Measurements from ENCODE around the gene COA4. TPM values are rescaled to one million over a fixed set of nuclear protein-coding genes. Genes with fewer than 3 reads are reported as not detected.
"Not testable (repeated sequence)": the region's sequence is repeated elsewhere in the genome, so short reads cannot be mapped to it uniquely, and the experiment has no call there.

The COA4 gene
- 63.8 and 80.3 TPM in 2 replicates for total RNA-seq

- peak; percentile 72 for DNase-seq (ENCODE audit: extremely low read depth, low read depth, low spot score)
These were observed at the start of gene COA4, which contains the start of gene PAAF1 for GRCh38 chr11:73876424-73877310. COA4 (minus strand) TSS chr11:73876846; CDS start chr11:73873378, 3,468 bp downstream. PAAF1 (plus strand) TSS chr11:73876999; CDS start chr11:73877022, 23 bp downstream.

GRCh38 chr11:73921180-73921579 lies 44.5 kb upstream of the COA4 start:
- no peak for DNase-seq (ENCODE audit: extremely low read depth, low read depth, low spot score)

- no peak for DNase-seq (ENCODE audit: extremely low read depth, low read depth, low spot score)
These were observed 39.8 kb upstream of the COA4 start for GRCh38 chr11:73916435-73916834.

GRCh38 chr11:73914284-73914683 lies 37.6 kb upstream of the COA4 start:
- DNase-seq (ENCODE audit: extremely low read depth, low read depth, low spot score): no peak

GRCh38 chr11:73913472-73913871 lies 36.8 kb upstream of the COA4 start:
- DNase-seq (ENCODE audit: extremely low read depth, low read depth, low spot score): no peak

- DNase-seq (ENCODE audit: extremely low read depth, low read depth, low spot score): no peak
These were observed 35.4 kb upstream of the COA4 start for GRCh38 chr11:73912026-73912425.

GRCh38 chr11:73907191-73907590 lies 30.5 kb upstream of the COA4 start:
- no peak for DNase-seq (ENCODE audit: extremely low read depth, low read depth, low spot score)

- no peak for DNase-seq (ENCODE audit: extremely low read depth, low read depth, low spot score)
These were observed 25.7 kb upstream of the COA4 start for GRCh38 chr11:73902303-73902702.

- no peak for DNase-seq (ENCODE audit: extremely low read depth, low read depth, low spot score)
These were observed 18.2 kb upstream of the COA4 start for GRCh38 chr11:73894725-73895335.

GRCh38 chr11:73893041-73893440 lies 16.4 kb upstream of the COA4 start:
- no peak for DNase-seq (ENCODE audit: extremely low read depth, low read depth, low spot score)

- no peak for DNase-seq (ENCODE audit: extremely low read depth, low read depth, low spot score)
These were observed 12.9 kb upstream of the COA4 start for GRCh38 chr11:73889536-73889935.

GRCh38 chr11:73889019-73889418 lies 12.4 kb upstream of the COA4 start:
- DNase-seq (ENCODE audit: extremely low read depth, low read depth, low spot score): no peak

GRCh38 chr11:73888244-73888643 lies 11.6 kb upstream of the COA4 start:
- no peak for DNase-seq (ENCODE audit: extremely low read depth, low read depth, low spot score)

GRCh38 chr11:73883856-73884255 lies 7.2 kb upstream of the COA4 start:
- no peak for DNase-seq (ENCODE audit: extremely low read depth, low read depth, low spot score)

GRCh38 chr11:73880449-73880848 lies 3.8 kb upstream of the COA4 start:
- DNase-seq (ENCODE audit: extremely low read depth, low read depth, low spot score): not testable (repeated sequence)

GRCh38 chr11:73878771-73879170 lies 2.1 kb upstream of the COA4 start:
- no peak for DNase-seq (ENCODE audit: extremely low read depth, low read depth, low spot score)

GRCh38 chr11:73875840-73876239 lies 806 bp downstream of the COA4 start:
- DNase-seq (ENCODE audit: extremely low read depth, low read depth, low spot score): no peak

- no peak for DNase-seq (ENCODE audit: extremely low read depth, low read depth, low spot score)
These were observed 1.3 kb downstream of the COA4 start for GRCh38 chr11:73875380-73875779.

GRCh38 chr11:73872749-73873357 lies 3.8 kb downstream of the COA4 start:
- no peak for DNase-seq (ENCODE audit: extremely low read depth, low read depth, low spot score)

GRCh38 chr11:73870261-73870660 lies 6.4 kb downstream of the COA4 start:
- DNase-seq (ENCODE audit: extremely low read depth, low read depth, low spot score): no peak

GRCh38 chr11:73869332-73869949 lies 7.2 kb downstream of the COA4 start:
- no peak for DNase-seq (ENCODE audit: extremely low read depth, low read depth, low spot score)
